Epithelial cell of proximal tubule (primary cell): ENCODE results near the gene QSOX2. TPM values are rescaled to one million over a fixed set of nuclear protein-coding genes. Genes with fewer than 3 reads are reported as not detected.

ENCODE experiments used
- DNase-seq: peaks from one replicate; pipeline ENCODE4 v3.0.0-alpha.2; 2011; ENCODE audit warnings: low read depth
- H3K4me3 ChIP-seq: 2 replicates; pipeline ENCODE4 v1.5.1; 2011; ENCODE audit warnings: low read depth, mild to moderate bottlenecking, low read length
- total RNA-seq: library from RNA; depleted of rRNA; stranded (reverse); fragments of >200 nt; gene quantifications from 2 replicates; pipeline ENCODE4 v1.2.3, GENCODE V29; 2015
- TF ChIP-seq, protein P1 (sequence below): conservative IDR thresholded peaks from 2 replicates; pipeline ENCODE4 v1.5.1; 2012; ENCODE audit warnings: low read depth, mild to moderate bottlenecking, low read length

QSOX2 gene
- total RNA-seq, 1 donor from 2014 or later = 17.8 TPM

- H3K4me3 ChIP-seq = no peak overlapping the region
- TF ChIP-seq, protein P1, sequence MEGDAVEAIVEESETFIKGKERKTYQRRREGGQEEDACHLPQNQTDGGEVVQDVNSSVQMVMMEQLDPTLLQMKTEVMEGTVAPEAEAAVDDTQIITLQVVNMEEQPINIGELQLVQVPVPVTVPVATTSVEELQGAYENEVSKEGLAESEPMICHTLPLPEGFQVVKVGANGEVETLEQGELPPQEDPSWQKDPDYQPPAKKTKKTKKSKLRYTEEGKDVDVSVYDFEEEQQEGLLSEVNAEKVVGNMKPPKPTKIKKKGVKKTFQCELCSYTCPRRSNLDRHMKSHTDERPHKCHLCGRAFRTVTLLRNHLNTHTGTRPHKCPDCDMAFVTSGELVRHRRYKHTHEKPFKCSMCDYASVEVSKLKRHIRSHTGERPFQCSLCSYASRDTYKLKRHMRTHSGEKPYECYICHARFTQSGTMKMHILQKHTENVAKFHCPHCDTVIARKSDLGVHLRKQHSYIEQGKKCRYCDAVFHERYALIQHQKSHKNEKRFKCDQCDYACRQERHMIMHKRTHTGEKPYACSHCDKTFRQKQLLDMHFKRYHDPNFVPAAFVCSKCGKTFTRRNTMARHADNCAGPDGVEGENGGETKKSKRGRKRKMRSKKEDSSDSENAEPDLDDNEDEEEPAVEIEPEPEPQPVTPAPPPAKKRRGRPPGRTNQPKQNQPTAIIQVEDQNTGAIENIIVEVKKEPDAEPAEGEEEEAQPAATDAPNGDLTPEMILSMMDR = no peak
- DNase-seq = no peak
Measured at GRCh38 chr9:136213733-136214132, 31.9 kb downstream of the QSOX2 start.

DNA sequence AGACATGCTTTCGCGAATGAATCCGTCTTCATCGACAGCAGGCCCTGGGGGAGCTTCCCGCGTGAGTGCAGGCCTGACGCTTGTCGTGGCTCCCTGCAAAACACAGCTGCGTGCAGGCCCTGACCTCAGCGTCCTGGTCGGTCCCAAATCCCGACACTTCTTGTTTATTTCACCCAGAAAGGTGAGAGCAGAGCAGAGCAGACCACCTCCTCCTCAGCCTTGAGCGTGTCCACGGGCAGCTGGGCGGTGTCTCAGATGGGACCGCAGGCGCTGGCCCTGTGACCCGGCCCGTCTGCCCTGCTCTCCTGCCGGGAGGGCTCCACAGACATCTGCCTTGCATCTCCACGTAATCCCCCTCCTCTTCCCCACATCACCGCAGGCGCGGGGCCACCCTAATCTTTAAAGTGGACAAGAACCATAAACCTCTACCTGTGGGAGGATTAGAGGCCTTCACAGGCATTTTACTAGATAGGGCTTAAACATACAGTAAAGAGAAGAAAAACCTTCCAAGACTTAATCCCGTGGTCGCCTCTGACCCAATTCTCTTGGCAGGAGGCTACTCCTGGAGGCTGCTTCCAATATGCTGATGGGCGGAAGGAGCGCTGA is 33.2 kb downstream of the QSOX2 start:
- TF ChIP-seq, protein P1 = no peak
- DNase-seq = no peak

DNA sequence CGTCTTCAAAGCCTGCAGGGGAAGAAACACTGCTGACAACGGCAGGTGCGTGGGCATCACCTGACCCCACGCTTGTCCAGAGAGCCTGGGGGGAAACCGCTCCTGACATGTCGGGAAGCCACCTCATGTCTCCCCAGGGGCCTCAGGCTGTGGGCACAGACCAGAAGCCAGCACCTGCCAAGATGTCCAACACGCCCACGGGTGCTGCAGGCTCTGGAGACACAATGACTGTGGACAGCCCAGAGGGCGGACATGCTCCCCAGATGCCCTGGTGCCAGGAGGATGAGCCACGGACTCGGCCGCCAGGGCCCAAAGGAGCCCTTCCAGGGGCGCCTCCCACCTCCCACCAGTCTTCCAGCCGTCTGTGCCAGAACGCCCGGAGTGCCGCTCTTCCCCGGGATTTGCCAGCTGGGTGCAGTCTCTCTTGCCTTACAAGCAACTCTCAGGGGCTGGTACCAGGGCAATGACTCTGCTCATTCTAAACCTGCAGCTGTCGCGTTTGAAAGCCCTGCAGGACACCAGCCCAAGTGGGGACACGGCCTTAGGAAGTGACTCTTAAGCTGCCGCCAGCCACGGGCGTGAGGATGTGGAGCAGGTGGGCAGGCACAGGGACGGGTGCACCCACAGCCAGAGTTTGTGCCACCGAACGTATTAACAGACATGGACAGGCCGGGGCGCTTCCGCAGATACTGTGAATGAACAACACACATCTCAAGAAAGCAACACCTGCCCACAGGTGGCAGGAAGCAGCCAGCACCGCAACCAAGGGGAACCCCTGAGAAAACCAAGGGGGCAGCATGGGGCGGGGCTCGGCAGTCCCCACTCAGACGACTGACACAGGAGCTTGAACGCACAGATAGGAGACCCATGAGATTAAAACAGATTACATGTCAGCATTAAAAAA is 33.9 kb downstream of the QSOX2 start:
- TF ChIP-seq, protein P1 = no peak
- no peak overlapping the region for H3K4me3 ChIP-seq
- DNase-seq = no peak

More for the DNA sequence above, 33.2 kb downstream of the QSOX2 start:
- H3K4me3 ChIP-seq = no peak overlapping the region

DNA sequence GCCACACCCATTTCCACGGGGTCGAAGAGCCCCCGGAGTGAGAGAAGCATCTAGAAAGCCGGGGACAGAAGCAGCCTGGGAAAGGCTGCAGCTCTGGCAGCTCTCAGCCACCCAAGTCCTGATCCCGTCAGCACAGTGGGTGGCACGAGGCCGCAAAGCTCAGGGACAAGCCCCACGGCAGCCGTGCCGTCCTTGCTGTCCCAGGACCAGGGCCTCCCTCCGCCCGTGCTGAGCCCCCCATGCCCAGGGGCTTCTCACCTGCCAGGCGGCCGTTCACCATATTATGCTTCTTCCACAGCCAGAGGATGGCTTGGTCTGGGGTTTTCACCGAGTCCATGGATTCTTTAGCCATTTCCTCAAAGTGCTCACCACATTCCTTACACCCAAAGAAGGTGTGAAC is 34.6 kb downstream of the QSOX2 start:
- no peak for DNase-seq
- TF ChIP-seq, protein P1 = no peak

DNA sequence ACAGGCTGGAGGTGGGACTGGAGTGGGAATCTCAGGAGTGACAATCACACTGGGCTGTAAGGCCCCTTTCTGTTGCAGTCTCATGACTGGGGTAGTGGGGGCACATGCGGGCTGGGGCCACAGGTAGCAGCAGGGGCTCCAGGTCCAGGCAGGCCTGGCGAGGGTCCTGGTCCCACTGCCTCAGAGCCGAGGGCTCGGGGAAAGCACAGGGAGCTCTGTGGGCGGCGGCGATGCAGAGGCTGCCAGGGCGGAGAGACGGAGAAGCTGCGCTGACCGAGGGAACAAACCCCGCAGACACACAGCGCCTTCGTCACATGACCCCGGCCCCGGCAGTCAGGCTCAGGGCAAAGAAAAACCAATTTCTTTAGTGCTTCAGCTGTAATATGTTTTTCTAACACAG is 35.3 kb downstream of the QSOX2 start:
- H3K4me3 ChIP-seq = no peak overlapping the region
- DNase-seq = no peak
- TF ChIP-seq, protein P1 = no peak

More for the DNA sequence above, 34.6 kb downstream of the QSOX2 start:
- H3K4me3 ChIP-seq = no peak overlapping the region

- no peak overlapping the region for H3K4me3 ChIP-seq
- DNase-seq = no peak
- TF ChIP-seq, protein P1 = no peak
Measured at GRCh38 chr9:136209786-136210185, 35.8 kb downstream of the QSOX2 start.
